Endodermal cell (in vitro differentiated cells): ENCODE data around the gene SRPK3. TPM values are rescaled to one million over a fixed set of nuclear protein-coding genes. Genes with fewer than 3 reads are reported as not detected.

ENCODE experiments used
- DNase-seq: peaks from one replicate; pipeline ENCODE4 v3.0.0-alpha.2; 2017
- H3K27ac ChIP-seq: 2 replicates; pipeline ENCODE4 v1.5.1; 2013; ENCODE audit warnings: mild to moderate bottlenecking, low read depth, low read length, moderate library complexity
- H3K27me3 ChIP-seq: 2 replicates; pipeline ENCODE4 v1.6.1; 2013; ENCODE audit warnings: mild to moderate bottlenecking, low read length, moderate library complexity; ENCODE audit not compliant: insufficient read depth, control insufficient read depth, poor library complexity, severe bottlenecking
- H3K36me3 ChIP-seq: 2 replicates; pipeline ENCODE4 v1.7.0; 2013; ENCODE audit warnings: mild to moderate bottlenecking, low read length, moderate library complexity; ENCODE audit not compliant: control insufficient read depth, insufficient read depth
- H3K4me1 ChIP-seq: one replicate; pipeline ENCODE4 v1.7.0; 2013; ENCODE audit warnings: low read length; ENCODE audit not compliant: control insufficient read depth, insufficient read depth
- H3K4me3 ChIP-seq: 2 replicates; pipeline ENCODE4 v1.5.1; 2013; ENCODE audit warnings: mild to moderate bottlenecking, low read length, moderate library complexity
- H3K9ac ChIP-seq: 2 replicates; pipeline ENCODE4 v1.6.1; 2013; ENCODE audit warnings: mild to moderate bottlenecking, low read length, moderate library complexity; ENCODE audit not compliant: poor library complexity, severe bottlenecking; ENCODE audit errors: extremely low read depth
- H3K9me3 ChIP-seq: 2 replicates; pipeline ENCODE4 v1.6.1; 2013; ENCODE audit warnings: mild to moderate bottlenecking, low read length, moderate library complexity; ENCODE audit not compliant: control insufficient read depth
- H3K27ac Mint-ChIP-seq: 2 replicates; pipeline ENCODE4 v1.8.0; 2020; ENCODE audit warnings: mixed read lengths
- H3K27me3 Mint-ChIP-seq: 2 replicates; pipeline ENCODE4 v1.8.0; 2021; ENCODE audit warnings: mild to moderate bottlenecking, mixed read lengths; ENCODE audit not compliant: insufficient read depth
- H3K36me3 Mint-ChIP-seq: 2 replicates; pipeline ENCODE4 v1.8.0; 2020; ENCODE audit warnings: low read depth, mixed read lengths
- H3K4me1 Mint-ChIP-seq: 2 replicates; pipeline ENCODE4 v1.8.0; 2020; ENCODE audit warnings: mixed read lengths
- H3K4me3 Mint-ChIP-seq: 2 replicates; pipeline ENCODE4 v1.8.0; 2020; ENCODE audit warnings: mild to moderate bottlenecking, moderate library complexity, mixed read lengths
- H3K9me3 Mint-ChIP-seq: 2 replicates; pipeline ENCODE4 v1.8.0; 2020; ENCODE audit warnings: mild to moderate bottlenecking, mixed read lengths
- WGBS, 2 experiments: methylation state at CpG; one replicate each; pipeline versions ENCODE4 v1.1.5 to v1.1.7; 2013; ENCODE audit warnings: missing lambda C conversion rate in 2 of 2, mixed read lengths in 1 of 2; ENCODE audit not compliant: insufficient coverage in 1 of 2, insufficient read length in 1 of 2; 5-methylcytosine and 5-hydroxymethylcytosine counted together
- total RNA-seq, 2 donors: library from RNA; stranded (reverse); fragmentation: NEBNext Ultra II Directional in 1 of 2; extraction: Animal tissue kit (Norgen Biotek cat#: 25700) in 1 of 2; gene quantifications; 2 replicates in 1 of 2; 3 replicates in 1 of 2; pipeline ENCODE4 v1.2.1, GENCODE V29; 2021
- TF ChIP-seq, protein P1 (sequence below): fragments of 200-600 bp; sonication (generic); conservative IDR thresholded peaks from 2 replicates; pipeline ENCODE4 v1.5.0; 2021; ENCODE audit warnings: antibody characterized with exemption, mild to moderate bottlenecking

Gene SRPK3
- total RNA-seq, 2 donors from 2014 or later, result not detected

DNA sequence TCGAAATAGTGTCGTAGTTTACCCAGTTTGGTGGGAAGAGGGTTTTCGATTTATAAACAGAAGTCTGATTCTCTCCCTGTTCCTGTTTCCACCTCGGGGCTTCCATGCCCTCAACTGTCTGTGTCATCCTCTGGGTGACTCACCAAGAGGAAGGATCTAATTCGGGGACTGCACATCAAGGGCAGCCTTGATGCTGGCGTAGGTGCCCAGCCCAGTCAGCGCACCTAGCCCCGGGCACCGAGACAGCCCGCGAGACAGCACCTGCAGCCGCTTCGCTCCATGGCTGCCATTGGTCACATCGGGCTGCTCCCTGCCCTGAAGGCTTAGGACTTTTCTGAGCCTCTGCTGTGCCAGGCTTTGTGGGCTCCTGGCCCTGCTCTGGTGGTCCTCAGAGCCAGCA lies 48.4 kb upstream of the SRPK3 start:
- H3K9me3 ChIP-seq, result peaks cover 15% of the 10 kb centered on the region
- no peak overlapping the region for H3K9ac ChIP-seq
- H3K4me1 ChIP-seq, result no peaks in the 10 kb centered on the region
- no peak for DNase-seq
- Mint-ChIP-seq H3K36me3 (peaks cover 36% of the 10 kb centered on the region), H3K27ac (no peak overlapping the region), H3K27me3 (no peaks in the 10 kb centered on the region), H3K9me3 (peaks cover 88% of the 10 kb centered on the region), H3K4me1 (peaks cover 9% of the 10 kb centered on the region), H3K4me3 (no peak overlapping the region)
- H3K27me3 ChIP-seq, result no peaks in the 10 kb centered on the region
- WGBS, 2 experiments, result 95 to 98% methylated on average over 7 to 14 of the region's 14 CpGs
- H3K4me3 ChIP-seq, result no peak overlapping the region
- TF ChIP-seq, protein P1, sequence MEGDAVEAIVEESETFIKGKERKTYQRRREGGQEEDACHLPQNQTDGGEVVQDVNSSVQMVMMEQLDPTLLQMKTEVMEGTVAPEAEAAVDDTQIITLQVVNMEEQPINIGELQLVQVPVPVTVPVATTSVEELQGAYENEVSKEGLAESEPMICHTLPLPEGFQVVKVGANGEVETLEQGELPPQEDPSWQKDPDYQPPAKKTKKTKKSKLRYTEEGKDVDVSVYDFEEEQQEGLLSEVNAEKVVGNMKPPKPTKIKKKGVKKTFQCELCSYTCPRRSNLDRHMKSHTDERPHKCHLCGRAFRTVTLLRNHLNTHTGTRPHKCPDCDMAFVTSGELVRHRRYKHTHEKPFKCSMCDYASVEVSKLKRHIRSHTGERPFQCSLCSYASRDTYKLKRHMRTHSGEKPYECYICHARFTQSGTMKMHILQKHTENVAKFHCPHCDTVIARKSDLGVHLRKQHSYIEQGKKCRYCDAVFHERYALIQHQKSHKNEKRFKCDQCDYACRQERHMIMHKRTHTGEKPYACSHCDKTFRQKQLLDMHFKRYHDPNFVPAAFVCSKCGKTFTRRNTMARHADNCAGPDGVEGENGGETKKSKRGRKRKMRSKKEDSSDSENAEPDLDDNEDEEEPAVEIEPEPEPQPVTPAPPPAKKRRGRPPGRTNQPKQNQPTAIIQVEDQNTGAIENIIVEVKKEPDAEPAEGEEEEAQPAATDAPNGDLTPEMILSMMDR, result no peak
- H3K36me3 ChIP-seq, result peaks cover 10% of the 10 kb centered on the region
- H3K27ac ChIP-seq, result no peak overlapping the region

- H3K27ac ChIP-seq, result no peak overlapping the region
- no peaks in the 10 kb centered on the region for H3K27me3 ChIP-seq
- Mint-ChIP-seq H3K27ac (no peak overlapping the region), H3K4me3 (no peak overlapping the region), H3K9me3 (peaks cover 79% of the 10 kb centered on the region), H3K4me1 (peaks cover 5% of the 10 kb centered on the region), H3K27me3 (no peaks in the 10 kb centered on the region), H3K36me3 (peaks cover 36% of the 10 kb centered on the region)
- peaks cover 15% of the 10 kb centered on the region for H3K9me3 ChIP-seq
- H3K4me1 ChIP-seq, result no peaks in the 10 kb centered on the region
- peaks cover 10% of the 10 kb centered on the region for H3K36me3 ChIP-seq
- DNase-seq, result no peak
- TF ChIP-seq, protein P1, result no peak
- H3K9ac ChIP-seq, result no peak overlapping the region
- no peak overlapping the region for H3K4me3 ChIP-seq
- WGBS, 2 experiments, result 94 to 96% methylated on average over 3 to 14 of the region's 15 CpGs
Measured at GRCh38 chrX:153733651-153734240, 47.1 kb upstream of the SRPK3 start.

GRCh38 chrX:153734871-153735270 lies 46.0 kb upstream of the SRPK3 start:
- Mint-ChIP-seq H3K4me1 (peaks cover 5% of the 10 kb centered on the region), H3K9me3 (peaks cover 79% of the 10 kb centered on the region), H3K27ac (no peak overlapping the region), H3K36me3 (peaks cover 29% of the 10 kb centered on the region), H3K27me3 (no peaks in the 10 kb centered on the region), H3K4me3 (no peak overlapping the region)
- H3K4me3 ChIP-seq, result no peak overlapping the region
- DNase-seq, result no peak
- H3K27ac ChIP-seq, result no peak overlapping the region
- TF ChIP-seq, protein P1, result no peak
- no peaks in the 10 kb centered on the region for H3K27me3 ChIP-seq
- no peak overlapping the region for H3K9ac ChIP-seq
- peaks cover 10% of the 10 kb centered on the region for H3K36me3 ChIP-seq
- no peaks in the 10 kb centered on the region for H3K4me1 ChIP-seq
- peaks cover 15% of the 10 kb centered on the region for H3K9me3 ChIP-seq
- 83 to 88% methylated on average over 2 of the region's 2 CpGs for WGBS, 2 experiments
